K562 (cell line): ENCODE data around the gene MARS1. TPM values are rescaled to one million over a fixed set of nuclear protein-coding genes. Genes with fewer than 3 reads are reported as not detected.

Experiments
- ATF3 ChIP-seq, 2 experiments: fragments of 450-650 bp in 1 of 2; sonication (generic) in 1 of 2; formaldehyde crosslinking in 1 of 2; IDR thresholded peaks in 1 of 2; conservative IDR thresholded peaks in 1 of 2; 2 replicates each; pipeline versions ENCODE4 v1.6.1 to v1.8.1; 2016 to 2023; ENCODE audit warnings: mild to moderate bottlenecking in 2 of 2, moderate library complexity in 2 of 2, inconsistent platforms in 1 of 2, missing genetic modification reagents in 1 of 2
- CBFA2T3 ChIP-seq: fragments of 450-650 bp; IDR thresholded peaks from 2 replicates; pipeline ENCODE4 v1.6.1; 2017
- GATAD2A ChIP-seq: fragments of 450-650 bp; IDR thresholded peaks from 2 replicates; pipeline ENCODE4 v1.6.1; 2017
- HMGN3 ChIP-seq: IDR thresholded peaks from 2 replicates; pipeline ENCODE4 v1.6.1; 2011; ENCODE audit warnings: borderline replicate concordance, low read depth, mild to moderate bottlenecking, mixed read lengths, low read length; ENCODE audit not compliant: insufficient read length; ENCODE audit errors: extremely low read depth
- NR1H2 ChIP-seq: sonication (generic); formaldehyde crosslinking; IDR thresholded peaks from 2 replicates; pipeline ENCODE4 v1.4.0; 2020; ENCODE audit warnings: mild to moderate bottlenecking, missing genetic modification reagents
- RFX5 ChIP-seq: IDR thresholded peaks from 2 replicates; pipeline ENCODE4 v1.6.1; 2011; ENCODE audit warnings: low read depth, mild to moderate bottlenecking, improper control_type of control experiment, low read length
- SMARCE1 ChIP-seq: fragments of 450-650 bp; IDR thresholded peaks from 2 replicates; pipeline ENCODE4 v1.7.1; 2016; ENCODE audit warnings: mild to moderate bottlenecking
- SP1 ChIP-seq: sonication (generic); formaldehyde crosslinking; IDR thresholded peaks from 2 replicates; pipeline ENCODE4 v1.8.1; 2022; ENCODE audit warnings: mild to moderate bottlenecking, missing genetic modification reagents
- SP2 ChIP-seq: IDR thresholded peaks from 2 replicates; pipeline ENCODE4 v1.6.1; 2011; ENCODE audit warnings: mild to moderate bottlenecking, low read depth, low read length, moderate library complexity; ENCODE audit not compliant: poor library complexity, severe bottlenecking; ENCODE audit errors: extremely low read depth
- SPI1 ChIP-seq: IDR thresholded peaks from 2 replicates; pipeline ENCODE4 v1.6.1; 2011; ENCODE audit warnings: low read depth, low read length, control low read depth, borderline replicate concordance
- THAP12 ChIP-seq: fragments of 250-450 bp; sonication (Bioruptor Pico); IDR thresholded peaks from 2 replicates; pipeline ENCODE4 v1.9.0; 2021; ENCODE audit warnings: mild to moderate bottlenecking, inconsistent platforms
- polyA plus RNA-seq, 8 experiments: library from polyadenylated mRNA; depleted of rRNA in 4 of 8; stranded (reverse) in 5 of 8; unstranded in 3 of 8; fragments of >200 nt; fragmentation: Nextera tagmentation in 2 of 8; fragmentation: Illumina TruSeq in 1 of 8; extraction: Ambion mirVana in 2 of 8; extraction: Trizol in 1 of 8; gene quantifications; 2 replicates each; pipeline versions ENCODE4 v1.2.1 to v1.2.3, GENCODE V29; 2011 to 2014; ENCODE audit warnings: inconsistent platforms in 1 of 8, missing spikeins in 1 of 8
- total RNA-seq, 7 experiments: library from RNA; depleted of rRNA in 6 of 7; stranded (reverse); fragments of >200 nt in 6 of 7; fragmentation: Illumina TruSeq in 2 of 7; extraction: Trizol in 2 of 7; gene quantifications; 2 replicates each; pipeline versions ENCODE4 v1.2.1 to v1.2.3, GENCODE V29; 2011 to 2021; ENCODE audit warnings: low replicate concordance in 1 of 7
- TF ChIP-seq, protein P1 (sequence below), 2 experiments: fragments of 450-650 bp; IDR thresholded peaks; 2 replicates each; pipeline ENCODE4 v1.6.1; 2016; ENCODE audit warnings: mild to moderate bottlenecking in 2 of 2, borderline replicate concordance in 1 of 2, low read depth in 1 of 2, moderate library complexity in 1 of 2

The MARS1 gene
- total and polyA plus RNA-seq, 9 of the 15 experiments (the other 6 are each of a cell fraction or from before 2014, with no cell fraction given) = 117 to 382 (median 220) TPM

GRCh38 chr12:57515408-57515933 lies 27.6 kb downstream of the MARS1 start (continued):
- TF ChIP-seq GATAD2A (no peak), CBFA2T3 (no peak), SMARCE1 (no peak), ATF3 (IDR thresholded peaks at IDR 0.05) (no peak), ATF3 (CRISPR knock-in tag; conservative IDR thresholded peaks at IDR 0.05) (no peak), NR1H2 (no peak), HMGN3 (no peak), THAP12 (CRISPR knock-in tag) (no peak), SPI1 (no peak), SP2 (no peak), SP1 (CRISPR knock-in tag) (0 out of 2 replicates have a peak, but pooled peaks have one; percentile 2), RFX5 (no peak)
- TF ChIP-seq, protein P1, sequence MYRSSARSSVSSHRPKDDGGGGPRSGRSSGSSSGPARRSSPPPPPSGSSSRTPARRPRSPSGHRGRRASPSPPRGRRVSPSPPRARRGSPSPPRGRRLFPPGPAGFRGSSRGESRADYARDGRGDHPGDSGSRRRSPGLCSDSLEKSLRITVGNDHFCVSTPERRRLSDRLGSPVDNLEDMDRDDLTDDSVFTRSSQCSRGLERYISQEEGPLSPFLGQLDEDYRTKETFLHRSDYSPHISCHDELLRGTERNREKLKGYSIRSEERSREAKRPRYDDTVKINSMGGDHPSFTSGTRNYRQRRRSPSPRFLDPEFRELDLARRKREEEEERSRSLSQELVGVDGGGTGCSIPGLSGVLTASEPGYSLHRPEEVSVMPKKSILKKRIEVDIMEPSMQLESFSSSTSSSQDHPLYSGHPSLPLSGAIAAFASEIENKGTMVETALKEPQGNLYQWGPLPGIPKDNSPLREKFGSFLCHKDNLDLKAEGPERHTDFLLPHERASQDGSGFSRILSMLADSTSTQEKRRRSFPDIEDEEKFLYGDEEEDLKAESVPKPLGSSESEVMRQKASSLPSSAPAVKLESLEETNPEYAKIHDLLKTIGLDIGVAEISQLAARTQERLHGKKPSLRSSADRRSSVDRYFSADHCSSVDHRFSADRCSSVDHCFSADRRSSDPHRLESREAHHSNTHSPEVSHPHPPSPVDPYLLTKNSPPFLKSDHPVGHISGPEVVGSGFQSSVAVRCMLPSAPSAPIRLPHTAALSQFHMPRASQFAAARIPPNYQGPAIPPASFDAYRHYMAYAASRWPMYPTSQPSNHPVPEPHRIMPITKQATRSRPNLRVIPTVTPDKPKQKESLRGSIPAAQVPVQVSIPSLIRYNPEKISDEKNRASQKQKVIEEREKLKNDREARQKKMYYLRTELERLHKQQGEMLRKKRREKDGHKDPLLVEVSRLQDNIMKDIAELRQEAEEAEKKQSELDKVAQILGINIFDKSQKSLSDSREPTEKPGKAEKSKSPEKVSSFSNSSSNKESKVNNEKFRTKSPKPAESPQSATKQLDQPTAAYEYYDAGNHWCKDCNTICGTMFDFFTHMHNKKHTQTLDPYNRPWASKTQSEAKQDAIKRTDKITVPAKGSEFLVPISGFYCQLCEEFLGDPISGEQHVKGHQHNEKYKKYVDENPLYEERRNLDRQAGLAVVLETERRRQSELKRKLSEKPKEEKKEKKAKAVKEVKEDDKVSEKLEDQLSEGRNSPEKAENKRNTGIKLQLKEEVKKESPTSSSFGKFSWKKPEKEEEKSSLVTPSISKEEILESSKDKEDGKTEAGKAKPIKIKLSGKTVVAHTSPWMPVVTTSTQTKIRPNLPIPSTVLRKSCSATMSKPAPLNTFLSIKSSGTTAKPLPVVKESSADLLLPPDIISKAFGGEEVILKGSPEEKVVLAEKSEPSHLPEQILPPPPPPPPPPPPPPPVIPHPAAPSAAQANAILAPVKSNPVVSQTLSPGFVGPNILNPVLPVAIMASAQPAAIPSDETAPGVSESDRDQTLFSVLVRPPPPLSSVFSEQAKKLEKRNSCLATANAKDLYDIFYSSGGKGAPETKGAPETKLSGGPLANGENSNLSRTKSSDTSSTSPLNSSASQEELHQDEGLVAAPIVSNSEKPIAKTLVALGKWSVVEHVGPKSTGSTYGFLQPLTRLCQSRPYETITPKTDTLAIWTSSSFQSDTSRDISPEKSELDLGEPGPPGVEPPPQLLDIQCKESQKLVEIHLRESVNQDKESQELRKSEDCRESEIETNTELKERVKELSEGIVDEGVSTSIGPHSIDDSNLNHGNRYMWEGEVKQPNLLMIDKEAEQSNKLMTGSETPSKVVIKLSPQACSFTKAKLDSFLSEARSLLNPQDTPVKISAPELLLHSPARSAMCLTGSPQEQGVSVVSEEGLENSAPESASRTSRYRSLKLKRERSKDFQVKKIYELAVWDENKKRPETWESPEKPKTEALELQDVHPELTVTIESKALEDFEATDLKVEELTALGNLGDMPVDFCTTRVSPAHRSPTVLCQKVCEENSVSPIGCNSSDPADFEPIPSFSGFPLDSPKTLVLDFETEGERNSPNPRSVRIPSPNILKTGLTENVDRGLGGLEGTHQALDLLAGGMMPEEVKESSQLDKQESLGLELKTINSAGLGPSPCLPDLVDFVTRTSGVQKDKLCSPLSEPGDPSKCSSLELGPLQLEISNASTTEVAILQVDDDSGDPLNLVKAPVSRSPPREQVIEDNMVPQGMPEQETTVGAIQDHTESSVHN (IDR thresholded peaks at IDR 0.05; ENCODE audit: borderline replicate concordance in 1 of 2, low read depth in 1 of 2) = peak in 1 of 2 experiments; percentile 93; a peak in 1 of 4 replicates
